ENCODE measurements around the gene STN1.

STN1 gene

GRCh38 chr10:103843854-103844570 is 74.0 kb downstream of the STN1 start:
- no peak for DNase-seq (ENCODE audit: low read depth in 2 of 2)

- no peak for DNase-seq (ENCODE audit: low read depth in 2 of 2)
Measured at GRCh38 chr10:103843045-103843444, 74.9 kb downstream of the STN1 start.

- DNase-seq (ENCODE audit: low read depth in 2 of 2): no peak
Measured at GRCh38 chr10:103842605-103843004, 75.4 kb downstream of the STN1 start.

- DNase-seq (ENCODE audit: low read depth in 2 of 2): no peak
Measured at GRCh38 chr10:103841519-103841918, 76.5 kb downstream of the STN1 start.

GRCh38 chr10:103840740-103841070 is 77.3 kb downstream of the STN1 start:
- DNase-seq (ENCODE audit: low read depth in 2 of 2): no peak

- no peak for DNase-seq (ENCODE audit: low read depth in 2 of 2)
Measured at GRCh38 chr10:103839872-103840739, 77.9 kb downstream of the STN1 start.

- DNase-seq (ENCODE audit: low read depth in 2 of 2): no peak
Measured at GRCh38 chr10:103839519-103839871, 78.5 kb downstream of the STN1 start.

GRCh38 chr10:103838862-103839518 is 79.0 kb downstream of the STN1 start:
- no peak for DNase-seq (ENCODE audit: low read depth in 2 of 2)

GRCh38 chr10:103838070-103838395 is 80.0 kb downstream of the STN1 start:
- DNase-seq (ENCODE audit: low read depth in 2 of 2): no peak

GRCh38 chr10:103837370-103838069 is 80.5 kb downstream of the STN1 start:
- DNase-seq (ENCODE audit: low read depth in 2 of 2): no peak

- no peak for DNase-seq (ENCODE audit: low read depth in 2 of 2)
Measured at GRCh38 chr10:103836861-103837260, 81.1 kb downstream of the STN1 start.

GRCh38 chr10:103836273-103836672 is 81.7 kb downstream of the STN1 start:
- DNase-seq (ENCODE audit: low read depth in 2 of 2): no peak

- DNase-seq (ENCODE audit: low read depth in 2 of 2): no peak
Measured at GRCh38 chr10:103835096-103836050, 82.6 kb downstream of the STN1 start.

- DNase-seq (ENCODE audit: low read depth in 2 of 2): no peak
Measured at GRCh38 chr10:103834436-103835095, 83.4 kb downstream of the STN1 start.

- no peak for DNase-seq (ENCODE audit: low read depth in 2 of 2)
Measured at GRCh38 chr10:103833731-103834365, 84.1 kb downstream of the STN1 start.

- DNase-seq (ENCODE audit: low read depth in 2 of 2): no peak
Measured at GRCh38 chr10:103832806-103833205, 85.2 kb downstream of the STN1 start.

Data from stimulated activated CD4-positive, alpha-beta T cell treated with anti-CD3 and anti-CD28 coated beads, Interleukin-12 subunit alpha, Interleukin-12 subunit beta, amount 100 ng/mL, for 24 hours (primary cell).